ENCODE results near the gene GXYLT2. TPM values are rescaled to one million over a fixed set of nuclear protein-coding genes. Genes with fewer than 3 reads are reported as not detected.

The GXYLT2 gene
- total RNA-seq, 2 experiments from 2014 or later: 0.08 TPM; not detected in 1

DNA sequence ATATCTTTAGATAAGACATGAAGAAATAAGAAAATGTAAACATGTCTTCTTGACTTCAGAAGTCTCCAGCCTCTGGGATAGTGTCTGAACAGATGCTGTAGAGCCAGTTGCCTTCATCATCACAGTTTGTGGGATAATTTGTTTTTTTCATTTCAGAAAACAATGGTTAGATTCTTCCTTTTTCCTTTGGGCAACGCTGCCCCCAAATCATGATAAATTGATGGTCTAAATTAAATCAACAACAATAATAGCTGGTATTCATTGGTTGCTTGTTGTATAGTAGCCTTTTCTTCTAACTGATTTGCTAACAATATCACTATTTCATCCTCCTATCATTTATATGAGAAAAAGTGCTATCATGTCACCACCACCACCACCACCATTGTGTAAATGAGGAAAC lies 27.0 kb upstream of the GXYLT2 start:
- Mint-ChIP-seq H3K9me3 (no peaks in the 10 kb centered on the region), H3K4me1 (ENCODE audit: low read depth) (no peaks in the 10 kb centered on the region), H3K27me3 (no peaks in the 10 kb centered on the region), H3K36me3 (ENCODE audit: low read depth) (no peaks in the 10 kb centered on the region), H3K4me3 (no peak overlapping the region), H3K27ac (no peak overlapping the region)
- no peak overlapping the region for H3K4me3 ChIP-seq (ENCODE audit: low read length)
- intact Hi-C loops (cut with DNase I, micrococcal nuclease): no loop called here
- DNase-seq (no peak), ATAC-seq (ENCODE audit: poor library complexity) (no peak)
- no peaks in the 10 kb centered on the region for H3K9me3 ChIP-seq (ENCODE audit: control insufficient read depth in 1 of 2, insufficient read depth in 1 of 2, low read length in 2 of 2)
- no peaks in the 10 kb centered on the region for H3K36me3 ChIP-seq (ENCODE audit: insufficient read depth, low read length)
- ChIA-PET CTCF (no interaction called here), POLR2A (no interaction called here)
- no peak for TF ChIP-seq CTCF (IDR thresholded peaks at IDR 0.05)
- no peaks in the 10 kb centered on the region for H3K4me1 ChIP-seq (ENCODE audit: insufficient read depth, low read length)
- no peak overlapping the region for H3K27ac ChIP-seq (ENCODE audit: low read depth in 1 of 2, low read length in 2 of 2)
- no peaks in the 10 kb centered on the region for H3K27me3 ChIP-seq (ENCODE audit: control insufficient read depth in 1 of 2, insufficient read depth in 2 of 2, low read length in 2 of 2)

- Histone ChIP-seq H3K4me1 (ENCODE audit: insufficient read depth, low read length) (no peaks in the 10 kb centered on the region), H3K9me3 (ENCODE audit: control insufficient read depth in 1 of 2, insufficient read depth in 1 of 2, low read length in 2 of 2) (no peaks in the 10 kb centered on the region), H3K27me3 (ENCODE audit: control insufficient read depth in 1 of 2, insufficient read depth in 2 of 2, low read length in 2 of 2) (no peaks in the 10 kb centered on the region), H3K4me3 (ENCODE audit: low read length) (no peak overlapping the region), H3K36me3 (ENCODE audit: insufficient read depth, low read length) (no peaks in the 10 kb centered on the region), H3K27ac (ENCODE audit: low read depth in 1 of 2, low read length in 2 of 2) (no peak overlapping the region)
- no peak for ATAC-seq (ENCODE audit: poor library complexity)
- Mint-ChIP-seq H3K4me1 (ENCODE audit: low read depth) (no peaks in the 10 kb centered on the region), H3K4me3 (no peak overlapping the region), H3K9me3 (no peaks in the 10 kb centered on the region), H3K27me3 (no peaks in the 10 kb centered on the region), H3K36me3 (ENCODE audit: low read depth) (no peaks in the 10 kb centered on the region), H3K27ac (no peak overlapping the region)
- ChIA-PET POLR2A (no interaction called here), CTCF (no interaction called here)
- TF ChIP-seq CTCF (IDR thresholded peaks at IDR 0.05): no peak
- DNase-seq: no peak
- intact Hi-C loops (cut with DNase I, micrococcal nuclease): no loop called here
These were observed 25.3 kb upstream of the GXYLT2 start for GRCh38 chr3:72862314-72863090.

- H3K4me3 ChIP-seq (ENCODE audit: low read length): no peak overlapping the region
- no peaks in the 10 kb centered on the region for H3K9me3 ChIP-seq (ENCODE audit: control insufficient read depth in 1 of 2, insufficient read depth in 1 of 2, low read length in 2 of 2)
- Mint-ChIP-seq H3K27ac (no peak overlapping the region), H3K27me3 (peaks cover 6% of the 10 kb centered on the region), H3K36me3 (ENCODE audit: low read depth) (no peaks in the 10 kb centered on the region), H3K4me3 (no peak overlapping the region), H3K9me3 (no peaks in the 10 kb centered on the region), H3K4me1 (ENCODE audit: low read depth) (no peaks in the 10 kb centered on the region)
- no peak for DNase-seq
- TF ChIP-seq CTCF (IDR thresholded peaks at IDR 0.05): no peak
- ATAC-seq (ENCODE audit: poor library complexity): no peak
- intact Hi-C loops (cut with DNase I, micrococcal nuclease): no loop called here
- H3K27me3 ChIP-seq (ENCODE audit: control insufficient read depth in 1 of 2, insufficient read depth in 2 of 2, low read length in 2 of 2): peaks cover 3 to 5% of the 10 kb centered on the region in 2 experiments
- H3K27ac ChIP-seq (ENCODE audit: low read depth in 1 of 2, low read length in 2 of 2): no peak overlapping the region
- ChIA-PET CTCF (no interaction called here), POLR2A (no interaction called here)
- no peaks in the 10 kb centered on the region for H3K4me1 ChIP-seq (ENCODE audit: insufficient read depth, low read length)
- no peaks in the 10 kb centered on the region for H3K36me3 ChIP-seq (ENCODE audit: insufficient read depth, low read length)
These were observed 15.7 kb upstream of the GXYLT2 start for GRCh38 chr3:72872183-72872582.
